ENCODE results near the gene FAM13A. TPM values are rescaled to one million over a fixed set of nuclear protein-coding genes. Genes with fewer than 3 reads are reported as not detected.

The FAM13A gene
- total RNA-seq, 1 donor from 2014 or later: 57.7 TPM

DNA sequence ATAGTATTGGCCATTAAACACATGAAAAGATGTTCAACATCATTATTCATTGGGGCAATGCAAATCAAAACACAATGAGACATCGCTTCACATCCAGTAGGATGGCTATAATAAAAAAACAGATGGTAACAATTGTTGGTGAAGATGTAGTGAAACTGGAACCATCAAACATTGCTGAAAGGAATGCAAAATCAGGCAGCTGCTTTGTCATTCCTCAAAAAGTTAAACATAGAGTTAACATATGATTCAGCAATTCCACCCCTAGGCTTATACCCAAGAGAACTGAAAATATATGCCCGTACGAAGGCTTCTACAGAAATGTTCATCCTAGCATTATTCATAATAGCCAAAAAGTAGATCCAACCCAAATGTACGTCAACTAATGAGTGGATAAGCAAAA, 215.3 kb downstream of the FAM13A start:
- H3K27ac Mint-ChIP-seq: no peak overlapping the region
- no peak overlapping the region for H3K4me3 Mint-ChIP-seq
- no peak for DNase-seq (ENCODE audit: low spot score in 2 of 2, unreplicated experiment in 2 of 2)
- no peaks in the 10 kb centered on the region for H3K27me3 Mint-ChIP-seq (ENCODE audit: low read depth)
- H3K9me3 Mint-ChIP-seq: peaks cover 3% of the 10 kb centered on the region
- H3K4me1 Mint-ChIP-seq: peaks cover 38% of the 10 kb centered on the region
- H3K36me3 Mint-ChIP-seq: peaks cover 8% of the 10 kb centered on the region
- TF ChIP-seq, protein P1, sequence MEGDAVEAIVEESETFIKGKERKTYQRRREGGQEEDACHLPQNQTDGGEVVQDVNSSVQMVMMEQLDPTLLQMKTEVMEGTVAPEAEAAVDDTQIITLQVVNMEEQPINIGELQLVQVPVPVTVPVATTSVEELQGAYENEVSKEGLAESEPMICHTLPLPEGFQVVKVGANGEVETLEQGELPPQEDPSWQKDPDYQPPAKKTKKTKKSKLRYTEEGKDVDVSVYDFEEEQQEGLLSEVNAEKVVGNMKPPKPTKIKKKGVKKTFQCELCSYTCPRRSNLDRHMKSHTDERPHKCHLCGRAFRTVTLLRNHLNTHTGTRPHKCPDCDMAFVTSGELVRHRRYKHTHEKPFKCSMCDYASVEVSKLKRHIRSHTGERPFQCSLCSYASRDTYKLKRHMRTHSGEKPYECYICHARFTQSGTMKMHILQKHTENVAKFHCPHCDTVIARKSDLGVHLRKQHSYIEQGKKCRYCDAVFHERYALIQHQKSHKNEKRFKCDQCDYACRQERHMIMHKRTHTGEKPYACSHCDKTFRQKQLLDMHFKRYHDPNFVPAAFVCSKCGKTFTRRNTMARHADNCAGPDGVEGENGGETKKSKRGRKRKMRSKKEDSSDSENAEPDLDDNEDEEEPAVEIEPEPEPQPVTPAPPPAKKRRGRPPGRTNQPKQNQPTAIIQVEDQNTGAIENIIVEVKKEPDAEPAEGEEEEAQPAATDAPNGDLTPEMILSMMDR (IDR thresholded peaks at IDR 0.05; ENCODE audit: unreplicated experiment): no peak

DNA sequence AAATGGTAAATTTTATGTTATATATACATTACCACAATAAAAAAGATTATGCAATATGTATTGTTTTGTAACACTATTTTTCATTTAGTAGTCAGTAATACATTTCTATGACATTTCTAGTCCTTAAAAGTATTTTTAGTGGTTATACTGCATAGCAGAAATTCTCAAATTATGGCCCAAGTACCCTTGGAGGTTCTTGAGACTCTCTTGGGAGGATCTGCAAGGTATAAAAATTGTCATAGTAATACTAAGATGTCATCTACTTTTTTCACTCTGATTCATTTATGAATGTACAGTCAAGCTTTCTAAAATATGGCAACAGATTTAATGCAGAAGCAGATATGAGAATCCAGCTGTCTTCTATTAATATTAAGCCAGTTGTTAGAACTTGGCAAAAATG, 220.8 kb downstream of the FAM13A start:
- H3K9me3 Mint-ChIP-seq: peaks cover 8% of the 10 kb centered on the region
- DNase-seq (ENCODE audit: low spot score in 2 of 2, unreplicated experiment in 2 of 2): no peak
- H3K4me1 Mint-ChIP-seq: no peaks in the 10 kb centered on the region
- no peaks in the 10 kb centered on the region for H3K27me3 Mint-ChIP-seq (ENCODE audit: low read depth)
- TF ChIP-seq, protein P1 (IDR thresholded peaks at IDR 0.05; ENCODE audit: unreplicated experiment): no peak
- H3K27ac Mint-ChIP-seq: no peak overlapping the region
- no peak overlapping the region for H3K4me3 Mint-ChIP-seq
- peaks cover 15% of the 10 kb centered on the region for H3K36me3 Mint-ChIP-seq

DNA sequence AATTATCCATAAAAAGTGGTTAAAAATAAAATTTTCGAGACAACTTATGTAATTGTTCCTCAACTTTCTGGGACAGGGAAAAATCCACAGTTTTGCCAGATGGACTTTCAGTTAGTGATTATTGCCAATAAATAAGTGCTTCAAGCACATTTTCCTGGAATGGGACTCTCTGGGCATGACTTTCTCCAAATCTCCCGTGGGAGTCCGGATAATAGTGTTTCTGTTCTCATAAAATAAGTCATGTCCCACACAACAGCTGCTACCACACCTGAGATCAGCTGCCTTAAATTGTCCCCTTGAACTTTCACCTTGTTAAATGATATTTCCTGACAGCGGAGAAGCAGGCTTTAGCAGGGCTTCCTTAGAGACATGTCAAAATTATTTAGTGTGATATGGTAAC, 226.0 kb downstream of the FAM13A start:
- Mint-ChIP-seq H3K4me1 (no peaks in the 10 kb centered on the region), H3K27ac (no peak overlapping the region), H3K9me3 (peaks cover 5% of the 10 kb centered on the region), H3K4me3 (no peak overlapping the region), H3K27me3 (ENCODE audit: low read depth) (no peaks in the 10 kb centered on the region), H3K36me3 (peaks cover 7% of the 10 kb centered on the region)
- TF ChIP-seq, protein P1 (IDR thresholded peaks at IDR 0.05; ENCODE audit: unreplicated experiment): no peak
- DNase-seq (ENCODE audit: low spot score in 2 of 2, unreplicated experiment in 2 of 2): no peak

DNA sequence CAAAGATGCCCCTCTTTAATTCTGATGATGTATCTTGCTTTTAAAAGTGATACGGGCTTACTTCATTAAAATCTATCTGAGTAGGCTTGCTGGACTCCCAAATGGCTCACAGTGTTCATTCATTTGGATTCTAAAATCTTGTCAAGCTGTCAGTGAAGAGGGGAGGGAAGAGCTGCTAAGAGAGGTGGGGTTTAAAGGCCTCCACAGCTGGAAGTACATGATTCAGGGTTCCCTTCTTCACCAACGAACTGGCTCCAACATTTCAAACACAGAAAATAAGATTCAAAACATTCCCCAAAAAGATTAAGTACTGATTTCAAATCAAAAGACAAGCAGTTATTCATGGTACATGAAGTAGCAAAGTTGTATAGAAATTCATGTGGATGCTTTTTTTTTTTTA, 226.4 kb downstream of the FAM13A start:
- TF ChIP-seq, protein P1 (IDR thresholded peaks at IDR 0.05; ENCODE audit: unreplicated experiment): no peak
- no peak overlapping the region for H3K4me3 Mint-ChIP-seq
- H3K9me3 Mint-ChIP-seq: peaks cover 5% of the 10 kb centered on the region

DNA sequence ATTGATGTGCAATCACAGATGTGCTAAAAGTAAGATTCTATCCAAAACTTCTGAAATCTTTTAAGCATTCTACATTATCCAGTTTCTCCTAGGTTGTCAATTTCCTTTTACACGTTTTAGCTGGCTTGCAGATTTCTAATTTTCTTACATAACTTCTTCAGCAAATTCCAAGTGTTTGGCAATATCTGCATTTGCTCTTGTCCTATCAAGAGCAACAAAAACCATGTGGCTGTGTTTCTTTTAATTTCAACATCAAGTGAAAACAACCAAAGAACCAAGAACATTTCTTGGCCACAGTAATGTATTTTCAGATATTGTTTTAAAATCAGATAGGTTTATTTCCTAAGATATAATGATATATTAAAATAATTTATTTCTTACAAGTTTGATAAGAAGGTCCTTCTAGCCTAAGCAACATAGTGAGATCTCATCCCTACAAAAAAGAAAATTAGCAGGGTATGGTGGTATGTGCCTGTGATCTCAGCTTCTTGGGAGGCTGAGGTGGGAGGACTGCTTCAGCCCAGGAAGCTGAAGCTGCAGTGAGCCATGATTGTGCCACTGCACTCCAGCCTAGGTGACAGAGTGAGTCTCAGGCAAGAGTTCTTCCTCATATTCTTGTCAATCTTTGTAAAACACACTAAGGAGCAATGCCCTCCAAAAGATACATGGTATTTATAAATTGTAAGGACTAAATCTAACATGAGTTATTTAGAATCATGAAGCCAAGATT, 228.0 kb downstream of the FAM13A start:
- H3K4me3 Mint-ChIP-seq: no peak overlapping the region
- DNase-seq (ENCODE audit: low spot score in 2 of 2, unreplicated experiment in 2 of 2): no peak
- peaks cover 4% of the 10 kb centered on the region for H3K36me3 Mint-ChIP-seq
- no peaks in the 10 kb centered on the region for H3K27me3 Mint-ChIP-seq (ENCODE audit: low read depth)
- H3K27ac Mint-ChIP-seq: no peak overlapping the region
- TF ChIP-seq, protein P1 (IDR thresholded peaks at IDR 0.05; ENCODE audit: unreplicated experiment): no peak
- peaks cover 3% of the 10 kb centered on the region for H3K4me1 Mint-ChIP-seq
- peaks cover 5% of the 10 kb centered on the region for H3K9me3 Mint-ChIP-seq

More for the DNA sequence above, 226.4 kb downstream of the FAM13A start:
- H3K27ac Mint-ChIP-seq: peak overlapping the region; percentile 51
- H3K4me1 Mint-ChIP-seq: no peaks in the 10 kb centered on the region
- peaks cover 7% of the 10 kb centered on the region for H3K36me3 Mint-ChIP-seq
- no peak for DNase-seq (ENCODE audit: low spot score in 2 of 2, unreplicated experiment in 2 of 2)
- no peaks in the 10 kb centered on the region for H3K27me3 Mint-ChIP-seq (ENCODE audit: low read depth)

Data from mesothelial cell of epicardium (in vitro differentiated cells).